ENCODE data around the gene ULK3. TPM values are rescaled to one million over a fixed set of nuclear protein-coding genes. Genes with fewer than 3 reads are reported as not detected.
"Not testable (repeated sequence)": the region's sequence is repeated elsewhere in the genome, so short reads cannot be mapped to it uniquely, and the experiment has no call there.

Gene ULK3, protein sequence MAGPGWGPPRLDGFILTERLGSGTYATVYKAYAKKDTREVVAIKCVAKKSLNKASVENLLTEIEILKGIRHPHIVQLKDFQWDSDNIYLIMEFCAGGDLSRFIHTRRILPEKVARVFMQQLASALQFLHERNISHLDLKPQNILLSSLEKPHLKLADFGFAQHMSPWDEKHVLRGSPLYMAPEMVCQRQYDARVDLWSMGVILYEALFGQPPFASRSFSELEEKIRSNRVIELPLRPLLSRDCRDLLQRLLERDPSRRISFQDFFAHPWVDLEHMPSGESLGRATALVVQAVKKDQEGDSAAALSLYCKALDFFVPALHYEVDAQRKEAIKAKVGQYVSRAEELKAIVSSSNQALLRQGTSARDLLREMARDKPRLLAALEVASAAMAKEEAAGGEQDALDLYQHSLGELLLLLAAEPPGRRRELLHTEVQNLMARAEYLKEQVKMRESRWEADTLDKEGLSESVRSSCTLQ
- total RNA-seq: 47.5 TPM
- long read RNA-seq, transcript ULK3-220 (16 exons, 2,611 nt): minor isoform, 15 of 109 reads
- long read RNA-seq, transcript ULK3-201 (16 exons, 2,623 nt): major isoform, 17 of 109 reads
- long read RNA-seq, partial matches to known transcripts: 44 of 109 reads
- long read RNA-seq, other reads (novel, unspliced or antisense): 28 of 109 reads

DNA sequence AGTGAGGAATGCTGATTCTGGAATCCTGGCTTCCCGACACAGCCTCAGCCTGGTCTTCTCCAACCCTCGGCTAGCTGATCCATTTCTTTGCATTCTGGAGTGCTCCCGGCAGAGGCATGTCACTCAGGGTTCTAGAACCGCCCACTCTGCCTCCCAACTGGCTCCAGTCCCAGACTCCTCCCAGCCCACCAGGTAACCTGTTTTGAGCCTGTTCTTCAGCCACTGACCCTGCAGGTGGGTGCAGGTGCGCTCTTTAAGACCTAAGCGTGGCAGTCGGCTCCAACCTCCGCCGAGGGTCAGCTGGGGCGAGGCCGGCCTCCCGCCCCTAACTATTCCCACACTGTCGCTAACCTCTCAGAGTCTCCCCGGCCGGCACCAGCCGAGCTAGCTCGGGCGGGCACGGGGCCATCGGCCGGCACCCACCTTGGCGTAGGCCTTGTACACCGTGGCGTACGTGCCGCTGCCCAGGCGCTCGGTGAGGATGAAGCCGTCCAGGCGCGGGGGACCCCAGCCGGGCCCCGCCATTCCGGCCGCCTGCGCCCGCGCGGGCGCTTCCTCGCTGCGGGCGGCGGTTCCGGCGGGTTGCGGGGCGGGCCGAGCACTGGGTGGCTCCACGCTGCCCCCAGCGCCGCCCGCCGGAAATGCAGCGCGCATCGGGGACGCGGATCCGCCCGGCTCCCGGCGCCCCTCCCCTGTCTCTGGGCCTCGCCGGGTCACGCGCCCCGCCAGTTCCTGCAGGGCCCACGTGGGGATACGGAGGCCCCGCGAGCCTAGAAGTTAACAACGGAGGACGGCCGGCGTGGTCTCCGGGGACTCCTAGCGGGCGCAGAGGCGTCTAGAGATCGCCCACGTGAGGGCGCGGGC lies at the start of gene ULK3:
ULK3 (minus strand) TSS at position 576 of the 864 bp plus-strand sequence; CDS start at position 525, 51 bp downstream.
- ATAC-seq (peak; percentile 91), DNase-seq (peak; percentile 96)
- intact Hi-C loops (cut with micrococcal nuclease): loop anchor here (10.0 kb wide), 1 partner anchor 62 kb away; the partner anchor contains the start of gene FAM219B

DNA sequence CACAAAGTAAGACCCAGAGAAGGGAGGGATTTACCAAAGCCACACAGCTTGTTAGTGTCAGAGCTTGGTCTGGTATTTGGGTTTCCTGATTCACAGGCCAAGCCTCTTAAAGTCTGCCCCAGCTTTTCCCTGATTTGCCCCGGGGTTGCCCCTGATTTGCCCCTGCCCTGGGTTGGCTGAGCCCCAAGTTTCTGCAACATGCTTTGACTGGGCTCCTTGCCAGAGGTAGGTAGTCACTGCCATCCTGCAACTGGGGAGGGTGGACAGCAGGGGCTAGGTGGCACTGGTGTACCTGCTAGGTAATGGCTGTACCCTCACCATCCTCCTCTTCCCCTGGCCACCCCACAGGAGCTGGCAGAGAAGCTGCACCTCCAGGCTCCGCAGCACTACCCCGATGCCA lies 49.4 kb upstream of the ULK3 start:
- DNase-seq: peak; percentile 37
- no peak for ATAC-seq
- intact Hi-C loops (cut with micrococcal nuclease): no loop called here

DNA sequence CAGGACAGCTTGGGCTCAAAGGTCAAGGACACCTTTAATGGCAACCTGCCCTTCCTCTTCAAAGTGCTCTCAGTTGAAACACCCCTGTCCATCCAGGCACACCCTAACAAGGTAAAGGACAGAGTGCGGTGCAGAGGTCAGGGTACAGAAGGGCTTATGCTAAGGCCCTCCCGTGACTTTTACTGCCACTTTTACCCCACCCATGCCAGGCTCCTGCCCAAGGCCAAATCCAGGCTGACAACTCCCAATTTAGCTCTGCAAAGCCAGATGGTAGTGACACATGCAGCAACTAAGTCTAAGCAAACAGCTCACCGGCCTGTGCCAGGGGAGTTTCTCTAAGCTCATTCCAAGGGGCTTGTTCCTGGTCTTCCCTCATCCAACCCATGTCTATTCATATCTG lies 48.5 kb upstream of the ULK3 start:
- peak; percentile 30 for DNase-seq
- intact Hi-C loops (cut with micrococcal nuclease): no loop called here

DNA sequence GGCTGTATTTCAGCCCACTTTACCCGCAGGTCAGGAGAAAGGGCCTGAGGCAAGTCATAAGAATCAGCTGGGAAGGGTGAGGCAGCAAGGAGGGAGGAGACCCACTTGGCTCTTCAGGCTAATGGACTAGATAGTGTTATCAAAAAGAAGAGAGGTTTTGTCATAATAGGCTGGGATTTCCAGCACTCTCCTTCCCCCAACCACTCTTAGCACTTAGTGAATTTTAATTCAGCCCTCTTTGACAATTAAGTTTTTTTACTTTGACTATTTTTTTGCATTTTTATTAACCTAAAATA lies 47.7 kb upstream of the ULK3 start:
- intact Hi-C loops (cut with micrococcal nuclease): no loop called here
- DNase-seq (no peak), ATAC-seq (no peak)

More for the DNA sequence above, 48.5 kb upstream of the ULK3 start:
- ATAC-seq: peak; percentile 46

DNA sequence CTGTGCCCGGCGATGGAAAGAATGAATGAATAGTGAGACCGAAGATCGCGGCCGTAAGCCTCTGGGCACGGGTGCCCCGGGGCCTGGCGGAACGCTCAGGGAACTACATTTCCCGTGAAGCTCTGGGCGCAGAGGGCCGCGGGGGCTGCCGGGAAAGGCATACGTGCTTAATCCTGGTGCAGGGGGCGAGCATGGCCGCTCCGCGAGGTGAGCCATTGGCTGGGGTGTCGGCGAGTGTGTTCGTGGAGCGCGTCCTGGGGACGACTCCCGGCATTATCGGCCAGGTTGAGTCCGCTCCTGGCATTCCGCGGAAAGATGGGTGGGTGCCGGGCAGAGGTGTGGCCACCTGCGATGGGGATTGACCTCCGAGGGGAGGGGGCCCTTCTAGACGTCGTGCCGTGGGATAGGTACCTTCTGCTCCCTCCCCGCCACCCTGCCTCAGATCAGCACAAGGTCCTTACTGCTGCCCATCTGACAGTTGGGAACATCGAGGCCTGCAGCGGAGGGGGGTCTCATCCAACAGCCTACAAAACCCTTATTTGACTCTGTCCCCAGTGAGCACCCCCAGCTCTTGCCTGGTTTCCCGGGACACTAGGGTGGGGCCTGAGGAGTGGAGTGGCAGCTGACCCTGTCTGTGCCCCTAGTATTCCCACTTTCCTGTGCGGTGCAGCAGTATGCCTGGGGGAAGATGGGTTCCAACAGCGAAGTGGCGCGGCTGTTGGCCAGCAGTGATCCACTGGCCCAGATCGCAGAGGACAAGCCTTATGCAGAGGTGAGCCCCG lies 47.1 kb upstream of the ULK3 start, which contains the start of gene MPI:
MPI (plus strand) TSS at position 160 of the 782 bp plus-strand sequence; CDS start at position 192, 32 bp downstream.
- peak; percentile 94 for ATAC-seq
- intact Hi-C loops (cut with micrococcal nuclease): no loop called here
- peak; percentile 92 for DNase-seq

DNA sequence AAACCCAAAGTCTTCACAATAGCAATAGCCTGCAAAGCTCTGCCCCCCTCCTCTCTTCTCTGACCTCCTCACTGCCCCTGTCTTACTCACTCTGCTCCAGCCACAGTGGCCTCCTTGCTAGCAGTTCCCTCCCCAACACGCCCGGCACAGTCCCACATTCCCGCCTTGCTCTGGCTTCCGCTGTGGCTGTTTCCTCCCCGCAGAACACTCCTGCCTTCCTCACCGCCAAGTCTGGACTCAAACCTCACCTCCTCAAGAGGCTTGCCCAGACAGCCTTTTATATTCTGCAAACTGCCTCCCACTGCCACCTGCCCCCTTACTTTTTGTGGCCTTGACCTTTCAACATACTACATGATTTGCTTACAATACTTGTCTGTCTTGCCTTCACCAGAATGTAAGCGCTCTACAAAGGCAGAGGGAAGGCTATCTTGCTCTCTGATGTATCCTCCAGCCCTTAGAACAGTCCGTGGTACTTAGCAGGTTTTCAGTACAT lies 46.5 kb upstream of the ULK3 start:
- DNase-seq (peak; percentile 63), ATAC-seq (peak; percentile 60)
- intact Hi-C loops (cut with micrococcal nuclease): no loop called here

DNA sequence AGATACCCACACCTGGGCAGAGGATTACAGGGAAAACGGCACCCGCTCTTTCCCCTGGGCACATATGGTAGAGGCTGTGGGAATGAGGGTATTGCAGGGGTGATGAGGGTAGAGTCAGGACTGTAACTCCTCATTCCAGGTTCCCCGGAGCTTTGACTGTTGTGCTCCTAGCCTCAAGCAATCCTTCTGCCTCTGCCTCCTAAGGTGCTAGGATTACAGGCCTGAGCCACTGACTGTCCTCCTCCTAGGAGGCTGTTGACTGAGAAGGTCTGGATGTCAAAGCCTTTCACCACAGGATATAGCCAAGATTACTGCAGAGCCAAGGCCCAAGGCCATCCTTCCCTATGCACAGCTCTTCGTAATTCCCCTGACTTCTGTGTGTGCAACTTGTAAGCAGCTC lies 45.8 kb upstream of the ULK3 start:
- ATAC-seq (no peak), DNase-seq (peak; percentile 14)
- intact Hi-C loops (cut with micrococcal nuclease): no loop called here

DNA sequence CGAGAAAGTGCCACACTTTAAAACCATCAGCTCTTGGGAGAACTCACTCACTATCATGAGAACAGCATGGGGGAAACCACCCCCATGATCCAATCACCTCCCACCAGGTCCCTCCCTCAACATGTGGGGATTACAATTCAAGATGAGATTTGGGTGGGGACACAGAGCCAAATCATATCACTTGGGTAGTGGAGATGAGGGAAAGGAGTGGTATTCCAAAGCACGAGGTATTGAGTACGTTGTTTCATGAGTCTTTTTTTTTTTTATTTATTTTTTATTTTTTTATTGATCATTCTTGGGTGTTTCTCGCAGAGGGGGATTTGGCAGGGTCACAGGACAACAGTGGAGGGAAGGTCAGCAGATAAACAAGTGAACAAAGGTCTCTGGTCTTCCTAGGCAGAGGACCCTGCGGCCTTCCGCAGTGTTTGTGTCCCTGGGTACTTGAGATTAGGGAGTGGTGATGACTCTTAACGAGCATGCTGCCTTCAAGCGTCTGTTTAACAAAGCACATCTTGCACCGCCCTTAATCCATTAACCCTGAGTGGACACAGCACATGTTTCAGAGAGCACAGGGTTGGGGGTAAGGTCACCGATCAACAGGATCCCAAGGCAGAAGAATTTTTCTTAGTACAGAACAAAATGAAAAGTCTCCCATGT lies 44.7 kb upstream of the ULK3 start:
- intact Hi-C loops (cut with micrococcal nuclease); DNase-seq; ATAC-seq: not testable (repeated sequence)

DNA sequence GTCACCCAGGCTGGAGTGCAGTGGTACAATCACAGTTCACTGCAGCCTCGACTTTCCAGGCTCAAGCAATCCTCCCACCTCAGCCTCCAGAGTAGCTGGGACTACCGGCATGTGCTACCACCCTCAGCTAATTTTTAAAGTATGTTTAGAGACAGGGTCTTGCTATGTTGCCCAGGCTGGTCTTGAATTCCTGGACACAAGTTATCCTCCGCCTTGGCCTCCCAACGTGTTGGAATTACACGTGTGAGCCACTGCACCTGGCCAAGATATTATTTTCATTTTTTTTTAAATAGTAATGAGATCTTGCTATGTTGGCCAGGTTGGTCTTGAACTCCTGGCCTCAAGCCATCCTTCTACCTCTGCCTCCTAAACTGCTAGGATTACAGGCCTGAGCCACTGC lies 42.5 kb upstream of the ULK3 start:
- intact Hi-C loops (cut with micrococcal nuclease): no loop called here
- ATAC-seq: no peak
- peak; percentile 2 for DNase-seq

DNA sequence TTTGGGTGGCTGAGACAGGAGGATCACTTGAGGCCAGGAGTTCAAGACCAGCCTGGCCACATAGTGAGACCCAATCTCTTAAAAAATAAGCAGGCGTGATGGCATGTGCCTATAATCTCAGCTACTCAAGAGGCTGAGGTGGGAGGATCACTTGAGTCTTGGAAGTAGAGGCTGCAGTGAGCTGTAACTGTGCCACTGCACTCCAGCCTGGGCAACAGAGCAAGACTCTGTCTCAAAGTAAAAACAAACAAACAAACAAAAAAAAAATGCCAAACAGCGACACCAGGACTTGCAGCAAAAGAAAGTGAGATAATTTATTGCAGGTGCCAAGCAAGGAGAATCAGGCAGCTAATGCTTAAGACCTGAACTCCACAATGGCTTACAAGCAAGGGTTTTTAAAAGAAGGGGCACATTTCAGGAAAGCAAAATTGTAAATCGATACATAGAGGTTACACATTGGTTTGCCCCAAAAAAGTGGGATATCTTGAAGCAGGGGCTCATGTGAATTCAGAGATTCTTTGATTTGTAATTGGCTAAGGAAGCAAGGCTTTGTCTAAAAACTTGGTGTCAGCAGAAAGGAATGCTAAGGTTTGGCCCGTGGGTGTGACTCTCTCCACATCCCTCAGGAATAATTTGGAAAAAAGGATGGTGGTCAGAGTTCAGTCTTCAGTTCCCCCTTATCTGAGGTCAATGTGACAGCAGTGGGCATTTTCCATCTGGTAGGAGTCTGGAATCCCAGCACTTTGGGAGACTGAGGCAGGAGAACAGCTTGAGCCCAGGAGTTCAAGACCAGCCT lies 41.7 kb upstream of the ULK3 start:
- DNase-seq: peak; percentile 0
- ATAC-seq: no peak
- intact Hi-C loops (cut with micrococcal nuclease): no loop called here

DNA sequence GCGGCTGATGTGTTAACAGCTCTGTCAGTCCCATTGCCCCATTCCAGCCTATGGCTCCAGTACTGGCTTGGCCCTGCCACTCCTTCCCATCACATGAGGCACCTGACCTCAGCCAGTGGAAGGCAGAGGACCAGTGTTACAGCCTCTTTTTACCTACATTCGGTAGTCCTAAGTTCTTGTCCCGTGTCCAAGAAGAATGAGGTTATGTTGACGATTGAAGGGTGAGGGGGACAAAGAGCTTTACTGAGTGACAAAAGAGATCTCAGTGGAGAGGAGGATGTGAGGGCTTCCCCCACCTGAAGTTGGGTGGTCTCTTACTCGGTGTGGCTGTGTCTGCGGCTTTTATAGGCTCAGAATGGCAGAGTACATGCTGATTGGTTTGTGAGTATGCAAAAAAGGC lies 39.6 kb upstream of the ULK3 start:
- ATAC-seq (no peak), DNase-seq (no peak)
- intact Hi-C loops (cut with micrococcal nuclease): no loop called here

DNA sequence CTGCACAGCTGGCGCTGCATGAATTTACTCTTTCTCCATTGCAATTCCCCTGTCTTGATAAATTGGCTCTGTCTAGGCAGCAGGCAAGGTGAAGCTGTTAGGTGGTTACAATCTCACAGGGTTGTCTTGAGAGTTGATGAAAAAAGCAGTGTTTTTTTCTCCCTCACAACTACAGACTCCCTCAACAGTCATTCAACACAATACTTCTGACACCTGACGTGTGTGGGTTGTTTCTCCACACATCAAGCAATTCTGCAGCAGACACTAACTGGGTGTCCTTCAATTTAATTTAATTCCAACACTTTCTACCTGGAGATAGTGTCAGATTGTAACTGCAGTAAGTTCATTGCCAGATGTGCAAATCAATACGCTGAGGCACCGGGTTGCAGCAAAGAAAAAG lies 35.3 kb upstream of the ULK3 start:
- no peak for DNase-seq
- no peak for ATAC-seq
- intact Hi-C loops (cut with micrococcal nuclease): no loop called here

DNA sequence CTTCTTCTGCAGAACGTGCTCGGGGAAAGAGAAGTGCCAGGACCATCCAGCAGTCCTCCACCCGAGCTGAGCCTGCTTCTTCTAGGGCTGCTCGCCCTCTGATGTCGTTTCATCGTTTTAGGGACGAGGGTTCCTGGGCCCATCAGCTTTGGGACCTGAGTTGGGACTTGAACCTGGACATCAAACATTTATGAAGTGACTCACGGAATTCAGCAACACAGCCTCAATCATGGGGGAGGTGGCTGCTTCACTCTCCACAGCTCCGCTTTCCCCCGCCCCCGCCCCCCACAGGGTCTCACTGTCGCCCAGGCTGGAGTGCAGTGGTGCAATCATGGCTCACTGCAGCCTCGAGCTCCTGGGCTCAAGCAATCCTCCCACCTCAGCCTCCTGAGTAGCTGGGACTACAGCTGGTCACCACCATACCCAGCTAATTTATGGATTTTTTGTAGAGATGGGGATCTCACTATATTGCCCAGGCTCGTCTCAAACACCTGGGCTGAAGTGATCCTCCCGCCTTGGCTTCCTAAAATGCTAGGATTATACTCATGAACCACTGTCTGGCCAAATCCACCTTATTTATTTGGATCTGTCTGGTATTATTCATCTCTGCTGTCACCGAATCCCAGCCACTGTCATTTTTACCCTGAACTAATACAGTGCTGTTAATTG lies 30.9 kb upstream of the ULK3 start:
- intact Hi-C loops (cut with micrococcal nuclease): no loop called here
- ATAC-seq: peak; percentile 16
- DNase-seq: no peak

DNA sequence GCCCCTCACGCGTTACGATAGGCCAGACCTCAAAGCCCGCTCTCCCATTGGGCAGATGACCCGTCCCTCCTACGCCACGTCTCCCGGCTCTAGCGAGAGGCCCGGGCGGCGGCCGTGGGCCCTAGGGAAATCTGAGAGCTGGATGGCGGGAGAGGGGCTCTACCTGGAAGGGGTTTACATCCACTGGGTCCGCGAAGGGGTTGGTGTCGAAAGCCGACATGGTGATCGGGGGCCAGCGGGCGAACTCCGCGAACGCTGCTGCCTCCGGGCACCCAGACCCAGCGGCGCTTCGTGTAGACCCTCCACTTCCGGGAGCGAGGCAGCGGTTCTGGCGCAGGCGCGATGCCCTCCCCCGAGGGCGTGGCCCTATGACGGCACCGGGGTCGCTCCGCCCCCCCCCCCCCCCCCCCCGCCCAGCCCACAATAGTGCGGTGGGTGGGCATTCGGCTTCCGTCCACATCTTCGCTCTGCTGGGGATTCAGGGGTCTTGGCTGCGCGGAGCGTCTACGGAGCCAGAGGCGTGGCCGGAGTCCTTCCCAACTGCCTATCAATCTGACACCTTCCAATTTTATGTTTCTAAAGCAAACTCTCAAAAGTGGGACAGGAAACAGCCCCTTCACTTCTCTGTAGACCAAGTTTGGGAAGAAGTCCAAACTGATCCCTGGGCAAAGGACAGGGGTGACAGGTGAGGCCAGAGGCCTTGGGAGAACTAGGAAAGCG lies 30.2 kb upstream of the ULK3 start, which contains the start of gene SCAMP2:
SCAMP2 (minus strand) TSS at position 330 of the 720 bp plus-strand sequence; CDS start at position 220, 110 bp downstream.
- ATAC-seq (peak; percentile 95), DNase-seq (peak; percentile 95)
- intact Hi-C loops (cut with micrococcal nuclease): no loop called here

DNA sequence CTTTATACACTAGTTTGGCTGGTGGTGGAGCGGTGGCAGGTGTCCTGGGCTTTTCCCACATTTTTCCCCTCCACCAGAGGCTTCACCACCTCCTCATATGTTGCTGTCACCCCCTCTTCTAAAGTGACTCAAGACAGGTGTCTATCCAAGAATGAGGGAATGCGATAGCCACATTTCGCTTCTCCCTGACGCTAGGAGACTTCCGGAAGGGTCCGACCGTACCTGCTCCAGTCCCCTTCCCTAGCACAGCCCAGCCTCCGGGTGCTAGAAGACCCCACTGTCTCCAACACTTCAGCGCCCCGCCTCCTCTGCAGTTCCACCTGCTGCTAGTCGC lies 29.7 kb upstream of the ULK3 start:
- intact Hi-C loops (cut with micrococcal nuclease): no loop called here
- ATAC-seq: no peak

DNA sequence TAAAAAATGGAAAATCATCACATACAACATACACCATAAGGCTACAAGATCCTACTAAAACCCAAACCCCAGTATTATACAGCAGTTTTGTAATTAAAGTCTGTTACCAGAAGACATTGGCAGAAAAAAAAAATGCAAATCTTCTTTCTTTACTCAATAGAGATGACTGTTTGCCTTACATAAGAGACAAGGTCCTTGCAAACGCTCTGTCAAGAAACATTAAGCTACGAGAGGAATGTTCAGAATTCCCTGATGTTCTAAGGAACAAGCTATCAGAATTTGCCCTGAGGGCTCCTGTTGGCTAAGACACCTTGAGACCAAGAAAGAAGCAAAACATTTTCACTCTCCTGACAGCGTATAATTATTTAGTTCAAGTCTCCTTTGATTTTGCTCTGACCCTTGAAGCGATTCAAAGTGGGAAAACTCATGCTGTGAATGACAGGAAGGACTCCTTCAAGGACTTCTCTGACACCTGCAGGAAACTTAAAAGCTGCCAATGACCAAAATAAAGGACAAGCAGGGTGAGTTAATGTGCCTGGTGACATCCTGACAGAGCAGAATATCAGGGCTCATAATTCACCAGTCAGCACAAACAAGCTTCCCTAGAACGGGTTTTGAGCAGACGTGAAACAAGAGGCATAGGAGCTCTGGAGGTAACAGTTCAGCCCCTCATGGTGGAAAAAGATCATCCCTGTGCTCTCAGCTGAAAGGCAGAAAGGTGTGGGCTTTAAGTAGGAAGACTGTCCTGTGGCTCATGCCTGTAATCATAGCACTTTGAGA lies 27.7 kb upstream of the ULK3 start:
- intact Hi-C loops (cut with micrococcal nuclease): no loop called here
- no peak for ATAC-seq
- DNase-seq: no peak

More for the DNA sequence above, 29.7 kb upstream of the ULK3 start:
- DNase-seq: no peak
